Natural killer cell (primary cell): ENCODE results near the gene COMMD3. TPM values are rescaled to one million over a fixed set of nuclear protein-coding genes. Genes with fewer than 3 reads are reported as not detected.

ENCODE experiments used
- total RNA-seq, 4 donors: library from RNA; stranded (reverse); fragments of 120-200 nt in 1 of 4; gene quantifications; one replicate each; pipeline versions ENCODE4 v1.2.3 to v1.2.4, GENCODE V29; 2013 to 2022

COMMD3 gene
- total RNA-seq, 3 donors from 2014 or later (not counting 1 experiment from before 2014, with no cell fraction given), result 43.1 to 48.3 (median 44.2) TPM

Other genes with a start within 250 kb of the COMMD3 start
- not detected for gene EBLN1, start 98.4 kb upstream of the COMMD3 start, total RNA-seq
- gene BMI1, start 4.7 kb downstream of the COMMD3 start, total RNA-seq, result 10 to 100 TPM; 60.5 to 69.8 (median 66.4) TPM
- gene SPAG6, start 29.1 kb downstream of the COMMD3 start, total RNA-seq, result under 1 TPM in 2 of 3 donors, not detected in 1; 0.35 to 0.79 TPM